Measurements from ENCODE around the gene COMT. TPM values are rescaled to one million over a fixed set of nuclear protein-coding genes. Genes with fewer than 3 reads are reported as not detected.

Gene COMT
- total RNA-seq, 1 experiment from 2014 or later, result 109 TPM

DNA sequence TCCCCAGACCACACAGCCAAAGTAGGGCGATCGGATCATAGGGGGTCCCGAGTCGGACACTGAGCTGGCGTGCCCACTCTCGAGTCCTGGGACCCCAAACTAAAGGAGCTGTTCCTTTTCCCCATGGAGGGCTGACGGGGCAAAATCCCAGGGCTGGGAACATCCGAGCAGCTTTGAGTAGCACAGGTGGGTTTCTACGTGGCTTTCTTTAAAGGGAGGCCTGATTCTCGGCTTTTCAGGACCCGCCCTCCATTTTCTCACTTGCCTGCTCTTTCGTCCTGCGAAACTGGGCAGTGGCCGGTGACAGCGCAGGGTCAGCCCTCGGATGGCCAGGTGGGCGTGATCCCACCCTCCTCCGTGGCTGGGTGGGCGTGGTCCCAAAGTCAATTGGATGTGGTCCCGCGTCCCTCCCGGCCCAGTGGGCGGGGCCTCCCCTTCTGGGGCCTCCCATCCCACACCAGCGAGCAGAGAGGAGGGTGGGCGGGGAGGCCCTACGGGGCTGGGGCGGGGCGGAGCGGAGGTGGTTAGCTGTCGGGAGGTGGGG lies 17.5 kb downstream of the COMT start:
- peak; percentile 53 for ATAC-seq

More for the DNA sequence above, 17.5 kb downstream of the COMT start:
- RAD21 ChIA-PET (ENCODE audit: low non-redundant PET in 1 of 2, low total read pairs in 2 of 2, uncharacterized antibody in 2 of 2, unreplicated experiment in 2 of 2), result no interaction called here
- H3K27me3 ChIP-seq (ENCODE audit: insufficient read depth, low read length), result no peaks in the 10 kb centered on the region
- peak overlapping the region; percentile 63 for H3K4me2 ChIP-seq (ENCODE audit: low read length)
- POLR2A ChIA-PET, result no interaction called here
- H3K27ac ChIP-seq (ENCODE audit: low read depth, low read length), result no peak overlapping the region; the same call in 1 of the 2 replicates
- BruUV-seq (replicated peaks), result no TSS peak
- DNase-seq (ENCODE audit: low read depth, low spot score), result peak; percentile 65
- peaks cover 42 to 46% of the 10 kb centered on the region in 2 experiments for H3K4me1 ChIP-seq (ENCODE audit: control insufficient read depth in 1 of 2, insufficient read depth in 2 of 2, low read length in 2 of 2)
- TF ChIP-seq RAD21 (IDR thresholded peaks at IDR 0.05; ENCODE audit: low read depth), result no peak
- 0 out of 2 replicates have a peak, but pooled peaks have one; percentile 19 for TF ChIP-seq EGR1 (IDR thresholded peaks at IDR 0.05; ENCODE audit: low read depth)
- TF ChIP-seq SP1 (IDR thresholded peaks at IDR 0.05; ENCODE audit: low read depth), result no peak
- TF ChIP-seq, protein P1, sequence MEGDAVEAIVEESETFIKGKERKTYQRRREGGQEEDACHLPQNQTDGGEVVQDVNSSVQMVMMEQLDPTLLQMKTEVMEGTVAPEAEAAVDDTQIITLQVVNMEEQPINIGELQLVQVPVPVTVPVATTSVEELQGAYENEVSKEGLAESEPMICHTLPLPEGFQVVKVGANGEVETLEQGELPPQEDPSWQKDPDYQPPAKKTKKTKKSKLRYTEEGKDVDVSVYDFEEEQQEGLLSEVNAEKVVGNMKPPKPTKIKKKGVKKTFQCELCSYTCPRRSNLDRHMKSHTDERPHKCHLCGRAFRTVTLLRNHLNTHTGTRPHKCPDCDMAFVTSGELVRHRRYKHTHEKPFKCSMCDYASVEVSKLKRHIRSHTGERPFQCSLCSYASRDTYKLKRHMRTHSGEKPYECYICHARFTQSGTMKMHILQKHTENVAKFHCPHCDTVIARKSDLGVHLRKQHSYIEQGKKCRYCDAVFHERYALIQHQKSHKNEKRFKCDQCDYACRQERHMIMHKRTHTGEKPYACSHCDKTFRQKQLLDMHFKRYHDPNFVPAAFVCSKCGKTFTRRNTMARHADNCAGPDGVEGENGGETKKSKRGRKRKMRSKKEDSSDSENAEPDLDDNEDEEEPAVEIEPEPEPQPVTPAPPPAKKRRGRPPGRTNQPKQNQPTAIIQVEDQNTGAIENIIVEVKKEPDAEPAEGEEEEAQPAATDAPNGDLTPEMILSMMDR (IDR thresholded peaks at IDR 0.05 in 2 of 3, conservative IDR thresholded peaks at IDR 0.05 in 1 of 3; ENCODE audit: borderline replicate concordance in 1 of 3, insufficient read depth in 1 of 3, low read depth in 2 of 3, low read length in 2 of 3), result no peak
- TF ChIP-seq SIN3A (IDR thresholded peaks at IDR 0.05; ENCODE audit: low read depth), result no peak
- no peaks in the 10 kb centered on the region for H3K79me2 ChIP-seq (ENCODE audit: insufficient read depth, low read length)
- no peaks in the 10 kb centered on the region for H3K9me2 ChIP-seq (ENCODE audit: insufficient read depth)
- H3K36me3 ChIP-seq (ENCODE audit: control insufficient read depth in 1 of 2, insufficient read depth in 2 of 2, low read length in 2 of 2), result peaks cover 0 to 5% of the 10 kb centered on the region in 2 experiments; a peak in 1 of 4 replicates
- H4K20me1 ChIP-seq (ENCODE audit: insufficient read depth), result no peaks in the 10 kb centered on the region
- CTCF ChIA-PET, result no interaction called here
- intact Hi-C loops (cut with micrococcal nuclease), result loop anchor here (2.0 kb wide), 1 partner anchor 228 kb away; no protein-coding TSS in a partner anchor
- no peak overlapping the region for H2AFZ ChIP-seq (ENCODE audit: low read depth, low read length, poor library complexity, severe bottlenecking)
- H3K9ac ChIP-seq (ENCODE audit: low read length), result peak overlapping the region; percentile 23; the same call in 1 of the 2 replicates
- no peaks in the 10 kb centered on the region for H3K9me3 ChIP-seq (ENCODE audit: control insufficient read depth in 1 of 2, insufficient read depth in 1 of 2, low read depth in 1 of 2, low read length in 2 of 2)
- peak overlapping the region; percentile 1 to 29; a peak in 2 of 4 replicates for H3K4me3 ChIP-seq (replicated peaks in 1 of 2; ENCODE audit: low read depth in 1 of 2, low read length in 2 of 2)
